Nephron progenitor cell (in vitro differentiated cells): ENCODE results near the gene TLX2.

Experiments
- DNase-seq: peaks from one replicate; pipeline ENCODE4 v3.0.0; 2021
- H3K27ac Mint-ChIP-seq: 2 replicates; pipeline ENCODE4 v1.8.0; 2021; ENCODE audit warnings: mild to moderate bottlenecking, moderate library complexity, mixed read lengths
- H3K27me3 Mint-ChIP-seq: 2 replicates; pipeline ENCODE4 v1.8.0; 2021; ENCODE audit warnings: mild to moderate bottlenecking, low read depth, mixed read lengths; ENCODE audit not compliant: poor library complexity
- H3K36me3 Mint-ChIP-seq: 2 replicates; pipeline ENCODE4 v1.8.0; 2021; ENCODE audit warnings: low read depth, mixed read lengths
- H3K4me1 Mint-ChIP-seq: 2 replicates; pipeline ENCODE4 v1.8.0; 2021; ENCODE audit warnings: mixed read lengths
- H3K4me3 Mint-ChIP-seq: 2 replicates; pipeline ENCODE4 v1.8.0; 2021; ENCODE audit warnings: mild to moderate bottlenecking, moderate library complexity, mixed read lengths
- H3K9me3 Mint-ChIP-seq: 2 replicates; pipeline ENCODE4 v1.8.0; 2021; ENCODE audit warnings: mild to moderate bottlenecking, moderate library complexity, mixed read lengths
- CTCF ChIP-seq: fragments of 200-600 bp; sonication (generic); IDR thresholded peaks from 2 replicates; pipeline ENCODE4 v1.5.0; 2021; ENCODE audit warnings: antibody characterized with exemption

The TLX2 gene

GRCh38 chr2:74515981-74516633 lies 1.9 kb downstream of the TLX2 start:
- no peak for TF ChIP-seq CTCF
- peak; percentile 73 for DNase-seq
- Mint-ChIP-seq H3K36me3 (no peaks in the 10 kb centered on the region), H3K27ac (no peak overlapping the region), H3K9me3 (peaks cover 14% of the 10 kb centered on the region), H3K4me1 (peaks cover 15% of the 10 kb centered on the region), H3K4me3 (peak overlapping the region; percentile 25), H3K27me3 (peaks cover 100% of the 10 kb centered on the region)

GRCh38 chr2:74516650-74517049 lies 2.4 kb downstream of the TLX2 start:
- H3K4me3 Mint-ChIP-seq, result no peak overlapping the region
- H3K27me3 Mint-ChIP-seq, result peaks cover 100% of the 10 kb centered on the region

GRCh38 chr2:74522516-74522915 lies 8.3 kb downstream of the TLX2 start:
- no peak overlapping the region for H3K27ac Mint-ChIP-seq

More at GRCh38 chr2:74516650-74517049, 2.4 kb downstream of the TLX2 start:
- Mint-ChIP-seq H3K9me3 (peaks cover 10% of the 10 kb centered on the region), H3K27ac (no peak overlapping the region), H3K36me3 (no peaks in the 10 kb centered on the region), H3K4me1 (peaks cover 15% of the 10 kb centered on the region)
- DNase-seq, result no peak
- no peak for TF ChIP-seq CTCF

GRCh38 chr2:74524005-74524404 lies 9.8 kb downstream of the TLX2 start:
- no peak for DNase-seq
- Mint-ChIP-seq H3K4me3 (no peak overlapping the region), H3K9me3 (no peaks in the 10 kb centered on the region), H3K36me3 (peaks cover 27% of the 10 kb centered on the region), H3K27ac (no peak overlapping the region), H3K4me1 (peaks cover 18% of the 10 kb centered on the region), H3K27me3 (peaks cover 56% of the 10 kb centered on the region)
- TF ChIP-seq CTCF, result no peak

More at GRCh38 chr2:74522516-74522915, 8.3 kb downstream of the TLX2 start:
- Mint-ChIP-seq H3K27me3 (peaks cover 70% of the 10 kb centered on the region), H3K4me3 (no peak overlapping the region), H3K4me1 (peaks cover 4% of the 10 kb centered on the region), H3K36me3 (peaks cover 19% of the 10 kb centered on the region), H3K9me3 (no peaks in the 10 kb centered on the region)
- TF ChIP-seq CTCF, result no peak
- DNase-seq, result no peak

GRCh38 chr2:74524955-74525716 lies 10.9 kb downstream of the TLX2 start:
- peaks cover 44% of the 10 kb centered on the region for H3K27me3 Mint-ChIP-seq
- H3K4me3 Mint-ChIP-seq, result peak overlapping the region; percentile 26
- no peak for DNase-seq
- H3K36me3 Mint-ChIP-seq, result peaks cover 27% of the 10 kb centered on the region
- H3K9me3 Mint-ChIP-seq, result no peaks in the 10 kb centered on the region
- no peak overlapping the region for H3K27ac Mint-ChIP-seq
- H3K4me1 Mint-ChIP-seq, result peaks cover 20% of the 10 kb centered on the region
- no peak for TF ChIP-seq CTCF
